HCT116 (cell line): ENCODE data around the gene LRRC9.

Experiments used
- ELF1 ChIP-seq: IDR thresholded peaks from 2 replicates; pipeline ENCODE4 v1.6.1; 2012; ENCODE audit warnings: low read depth, borderline replicate concordance
- EZH2 ChIP-seq: fragments of 200-600 bp; sonication (generic); IDR thresholded peaks from 2 replicates; pipeline ENCODE4 v1.6.1; 2017; ENCODE audit warnings: antibody characterized with exemption, mixed run types
- POLR2A ChIP-seq: IDR thresholded peaks from 2 replicates; pipeline ENCODE4 v1.7.0; 2011; ENCODE audit warnings: borderline replicate concordance; ENCODE audit not compliant: insufficient read depth, insufficient read length; ENCODE audit errors: extremely low read depth
- POLR2AphosphoS5 ChIP-seq: IDR thresholded peaks from 2 replicates; pipeline ENCODE4 v1.6.1; 2011; ENCODE audit warnings: mild to moderate bottlenecking, low read depth, low read length, moderate library complexity
- RAD21 ChIP-seq: IDR thresholded peaks from 2 replicates; pipeline ENCODE4 v1.6.1; 2012; ENCODE audit warnings: low read depth, mild to moderate bottlenecking
- SP1 ChIP-seq: IDR thresholded peaks from 2 replicates; pipeline ENCODE4 v1.6.1; 2012; ENCODE audit warnings: low read depth
- TCF7L2 ChIP-seq: IDR thresholded peaks from 2 replicates; pipeline ENCODE4 v1.7.0; 2011; ENCODE audit warnings: borderline replicate concordance, inconsistent platforms; ENCODE audit not compliant: insufficient read depth, insufficient read length; ENCODE audit errors: extremely low read depth
- TF ChIP-seq, protein P1 (sequence below), 3 experiments: fragments of 200-600 bp in 1 of 3; sonication (generic) in 1 of 3; IDR thresholded peaks in 2 of 3; conservative IDR thresholded peaks in 1 of 3; 2 replicates each; pipeline ENCODE4 v1.5.1; 2012 to 2017; ENCODE audit warnings: low read depth in 2 of 3, low read length in 2 of 3, antibody characterized with exemption in 1 of 3, borderline replicate concordance in 1 of 3, control low read depth in 1 of 3, mild to moderate bottlenecking in 1 of 3, mixed read lengths in 1 of 3, mixed run types in 1 of 3, moderate library complexity in 1 of 3; ENCODE audit not compliant: insufficient read depth in 1 of 3

DNA sequence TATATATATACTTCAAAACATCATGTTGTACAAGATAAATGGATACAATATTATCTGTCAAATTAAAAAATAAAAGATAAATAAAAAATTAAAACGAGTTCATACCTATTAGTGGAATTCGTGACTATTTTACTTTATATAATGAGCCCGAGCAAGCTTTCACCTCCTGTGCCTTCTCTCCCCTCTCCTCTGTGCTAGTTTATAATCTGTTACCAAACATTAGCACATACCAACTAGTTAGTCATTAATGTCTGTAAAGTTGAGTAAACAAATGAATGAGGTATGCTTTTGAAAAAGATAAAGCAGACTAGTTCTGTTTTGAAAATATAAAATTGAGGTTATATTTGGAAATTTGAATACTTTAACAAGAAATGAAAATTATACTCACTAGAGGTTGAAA lies 84.0 kb downstream of the LRRC9 start:
- TF ChIP-seq POLR2A (no peak), EZH2 (no peak), TCF7L2 (no peak), POLR2AphosphoS5 (no peak), RAD21 (no peak), SP1 (no peak), ELF1 (no peak)
- TF ChIP-seq, protein P1, sequence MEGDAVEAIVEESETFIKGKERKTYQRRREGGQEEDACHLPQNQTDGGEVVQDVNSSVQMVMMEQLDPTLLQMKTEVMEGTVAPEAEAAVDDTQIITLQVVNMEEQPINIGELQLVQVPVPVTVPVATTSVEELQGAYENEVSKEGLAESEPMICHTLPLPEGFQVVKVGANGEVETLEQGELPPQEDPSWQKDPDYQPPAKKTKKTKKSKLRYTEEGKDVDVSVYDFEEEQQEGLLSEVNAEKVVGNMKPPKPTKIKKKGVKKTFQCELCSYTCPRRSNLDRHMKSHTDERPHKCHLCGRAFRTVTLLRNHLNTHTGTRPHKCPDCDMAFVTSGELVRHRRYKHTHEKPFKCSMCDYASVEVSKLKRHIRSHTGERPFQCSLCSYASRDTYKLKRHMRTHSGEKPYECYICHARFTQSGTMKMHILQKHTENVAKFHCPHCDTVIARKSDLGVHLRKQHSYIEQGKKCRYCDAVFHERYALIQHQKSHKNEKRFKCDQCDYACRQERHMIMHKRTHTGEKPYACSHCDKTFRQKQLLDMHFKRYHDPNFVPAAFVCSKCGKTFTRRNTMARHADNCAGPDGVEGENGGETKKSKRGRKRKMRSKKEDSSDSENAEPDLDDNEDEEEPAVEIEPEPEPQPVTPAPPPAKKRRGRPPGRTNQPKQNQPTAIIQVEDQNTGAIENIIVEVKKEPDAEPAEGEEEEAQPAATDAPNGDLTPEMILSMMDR (IDR thresholded peaks at IDR 0.05 in 2 of 3, conservative IDR thresholded peaks at IDR 0.05 in 1 of 3; ENCODE audit: borderline replicate concordance in 1 of 3, insufficient read depth in 1 of 3, low read depth in 2 of 3, low read length in 2 of 3), result no peak
